ENCODE results near the gene ASPSCR1.

ASPSCR1 gene

GRCh38 chr17:81996232-81996756 is 18.9 kb downstream of the ASPSCR1 start:
- H3K4me3 ChIP-seq (ENCODE audit: low read length), result no peak overlapping the region
- TF ChIP-seq CTCF (conservative IDR thresholded peaks at IDR 0.05; ENCODE audit: low read length), result no peak
- no peak for DNase-seq (ENCODE audit: low read depth)

GRCh38 chr17:81996757-81997441 is 19.5 kb downstream of the ASPSCR1 start:
- H3K4me3 ChIP-seq (ENCODE audit: low read length), result no peak overlapping the region
- TF ChIP-seq CTCF (conservative IDR thresholded peaks at IDR 0.05; ENCODE audit: low read length), result no peak
- DNase-seq (ENCODE audit: low read depth), result no peak

- no peak for TF ChIP-seq CTCF (conservative IDR thresholded peaks at IDR 0.05; ENCODE audit: low read length)
- no peak for DNase-seq (ENCODE audit: low read depth)
- H3K4me3 ChIP-seq (ENCODE audit: low read length), result no peak overlapping the region
Observed at GRCh38 chr17:81998212-81998611, 20.8 kb downstream of the ASPSCR1 start.

GRCh38 chr17:81998691-81999438 is 21.4 kb downstream of the ASPSCR1 start:
- no peak overlapping the region for H3K4me3 ChIP-seq (ENCODE audit: low read length)
- DNase-seq (ENCODE audit: low read depth), result no peak
- TF ChIP-seq CTCF (conservative IDR thresholded peaks at IDR 0.05; ENCODE audit: low read length), result no peak

- DNase-seq (ENCODE audit: low read depth), result no peak
- H3K4me3 ChIP-seq (ENCODE audit: low read length), result no peak overlapping the region
- no peak for TF ChIP-seq CTCF (conservative IDR thresholded peaks at IDR 0.05; ENCODE audit: low read length)
Observed at GRCh38 chr17:81999587-81999975, 22.2 kb downstream of the ASPSCR1 start.

- no peak for TF ChIP-seq CTCF (conservative IDR thresholded peaks at IDR 0.05; ENCODE audit: low read length)
- no peak for DNase-seq (ENCODE audit: low read depth)
- H3K4me3 ChIP-seq (ENCODE audit: low read length), result no peak overlapping the region
Observed at GRCh38 chr17:81999976-82000802, 22.8 kb downstream of the ASPSCR1 start.
